ENCODE measurements around the gene FAM98B. TPM values are rescaled to one million over a fixed set of nuclear protein-coding genes. Genes with fewer than 3 reads are reported as not detected.

Gene FAM98B
- total and polyA plus RNA-seq, 2 of the 8 experiments (the other 6 are each of a cell fraction or from before 2014, with no cell fraction given), result 5.9 to 48.4 TPM

DNA sequence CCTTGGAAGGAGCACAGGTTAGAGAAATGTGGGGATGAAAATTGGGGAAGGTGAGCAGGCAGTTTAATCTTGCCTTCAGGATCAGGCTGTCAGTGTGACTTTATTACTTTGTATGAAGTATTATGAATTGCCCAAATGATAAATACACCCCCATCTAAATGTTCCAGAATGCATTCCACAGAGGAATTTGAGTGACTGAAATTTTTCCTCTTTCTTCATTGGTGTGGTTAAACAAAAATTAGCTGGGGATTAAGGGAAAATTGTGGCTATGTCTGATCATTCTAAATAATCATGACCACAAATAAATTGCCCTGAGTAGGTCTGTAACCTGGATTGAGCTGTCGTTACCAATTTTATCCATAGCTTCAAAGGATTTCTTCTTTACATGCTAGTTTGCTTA is 33.5 kb downstream of the FAM98B start (continued):
- no peak for TF ChIP-seq CHD7 (IDR thresholded peaks at IDR 0.05; ENCODE audit: insufficient replicate concordance, low read length)
- TF ChIP-seq, protein P1, sequence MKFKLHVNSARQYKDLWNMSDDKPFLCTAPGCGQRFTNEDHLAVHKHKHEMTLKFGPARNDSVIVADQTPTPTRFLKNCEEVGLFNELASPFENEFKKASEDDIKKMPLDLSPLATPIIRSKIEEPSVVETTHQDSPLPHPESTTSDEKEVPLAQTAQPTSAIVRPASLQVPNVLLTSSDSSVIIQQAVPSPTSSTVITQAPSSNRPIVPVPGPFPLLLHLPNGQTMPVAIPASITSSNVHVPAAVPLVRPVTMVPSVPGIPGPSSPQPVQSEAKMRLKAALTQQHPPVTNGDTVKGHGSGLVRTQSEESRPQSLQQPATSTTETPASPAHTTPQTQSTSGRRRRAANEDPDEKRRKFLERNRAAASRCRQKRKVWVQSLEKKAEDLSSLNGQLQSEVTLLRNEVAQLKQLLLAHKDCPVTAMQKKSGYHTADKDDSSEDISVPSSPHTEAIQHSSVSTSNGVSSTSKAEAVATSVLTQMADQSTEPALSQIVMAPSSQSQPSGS (IDR thresholded peaks at IDR 0.05; ENCODE audit: low read length), result no peak
- TF ChIP-seq FOSL1 (IDR thresholded peaks at IDR 0.05; ENCODE audit: insufficient read depth, low read depth, low read length), result no peak
